Heart right ventricle (tissue), 16 donors: ENCODE data around the gene SYCE3. TPM values are rescaled to one million over a fixed set of nuclear protein-coding genes. Genes with fewer than 3 reads are reported as not detected.
A peak's percentile ranks its signal among the peaks of the same experiment; 100 is the strongest.

ENCODE experiments used
- ATAC-seq, 8 donors: fragments of 200-7000 bp; cut with Tn5 transposase; one replicate each; pipeline ENCODE4 v1.9.1; 2020; ENCODE audit warnings: mild to moderate bottlenecking in 8 of 8, moderate library complexity in 8 of 8, moderate number of reproducible peaks in 1 of 8
- DNase-seq, 2 donors: peaks; one replicate each; pipeline ENCODE4 v3.0.0-alpha.2; 2020
- H3K27ac ChIP-seq, 10 donors: fragments of 200-600 bp; sonication (generic) in 2 of 10; one replicate each; pipeline versions ENCODE4 v1.5.0 to v1.8.0; 2020 to 2022; ENCODE audit warnings: mild to moderate bottlenecking in 3 of 10
- H3K27me3 ChIP-seq, 7 donors: fragments of 200-600 bp; one replicate each; pipeline ENCODE4 v1.8.0; 2021 to 2022; ENCODE audit warnings: mild to moderate bottlenecking in 2 of 7
- H3K36me3 ChIP-seq, 9 donors: fragments of 200-600 bp; sonication (generic) in 1 of 9; one replicate each; pipeline versions ENCODE4 v1.5.0 to v1.8.0; 2020 to 2022; ENCODE audit warnings: mild to moderate bottlenecking in 2 of 9
- H3K4me1 ChIP-seq, 9 donors: fragments of 200-600 bp; sonication (generic) in 1 of 9; one replicate each; pipeline versions ENCODE4 v1.5.0 to v1.8.0; 2020 to 2022; ENCODE audit warnings: mild to moderate bottlenecking in 4 of 9
- H3K4me3 ChIP-seq, 10 donors: fragments of 200-600 bp; sonication (generic) in 2 of 10; one replicate each; pipeline versions ENCODE4 v1.5.0 to v1.8.0; 2020 to 2022; ENCODE audit warnings: mild to moderate bottlenecking in 7 of 10, moderate library complexity in 2 of 10
- H3K9me3 ChIP-seq, 11 donors: fragments of 200-600 bp in 10 of 11; sonication (generic) in 2 of 11; one replicate each; pipeline versions ENCODE4 v1.5.0 to v1.8.0; 2013 to 2022; ENCODE audit warnings: mild to moderate bottlenecking in 2 of 11, control low read depth in 1 of 11, moderate library complexity in 1 of 11
- CTCF ChIP-seq, 9 donors: fragments of 200-600 bp; sonication (generic) in 2 of 9; IDR thresholded peaks; one replicate each; pipeline versions ENCODE4 v1.5.0 to v1.8.0; 2021 to 2022; ENCODE audit warnings: antibody characterized with exemption in 9 of 9, mild to moderate bottlenecking in 5 of 9, moderate library complexity in 1 of 9
- WGBS, 2 donors: extraction: QIAGEN DNeasy Blood & Tissue Kit; methylation state at CpG; one replicate each; pipeline ENCODE4 v1.1.7; 2013; ENCODE audit warnings: inconsistent platforms in 1 of 2; 5-methylcytosine and 5-hydroxymethylcytosine counted together
- intact Hi-C, 10 donors: fragments of 100-400 bp; cut with DNase I; formaldehyde crosslinking; loops; one replicate each; pipeline versions ENCODE4 v1.11.1 to v1.14.2; 2022
- polyA plus RNA-seq, 2 donors: library from polyadenylated mRNA; stranded (reverse); fragments of 200-250 nt; gene quantifications; one replicate each; pipeline ENCODE4 v1.2.3, GENCODE V29; 2013
- total RNA-seq, 10 donors: library from RNA; stranded (reverse); fragmentation: NEBNext Ultra II Directional in 3 of 10; extraction: Animal tissue kit (Norgen Biotek cat#: 25700) in 3 of 10; gene quantifications; one replicate each; pipeline versions ENCODE4 v1.2.1 to v1.2.4, GENCODE V29; 2021 to 2023
- donor health status: Arrhythmogenic right ventricular cardiomyopathy.
- donor health status: ischemic (EF 13 %, LVEDD 7.1; RV severe dilation, severe dysfunction).
- donor health status: healthy with polysubstance abuse.
- donor health status: DM: no; HTN: yes; CAD: no.
- donor health status: DM: no; HTN: no; CAD: no.
- donor health status: ischemic (EF 25% LVEDD 6.9; RV normal size, moderate dysfunction).
- donor health status: ischemic (EF 25% LVEDD 5.7; RV mildly dilated, moderate dysfunction).
- donor health status: healthy.
- donor health status: DM: yes; HTN: yes; CAD: no.
- donor health status: Ischemic cardiomyopathy.
- donor health status: ischemic (EF 35%, LVEDD 5.7; RV mildly dilated, moderate dysfunction).
- donor health status: nonischemic (EF 11% LVEDD 7.7; RV severe dilation, severe dysfunction).
- donor health status: DM: yes; HTN: yes; CAD: no.
- donor health status: PGD.
- donor health status: ischemic (EF 29% LVEDD 5.4; RV normal size, mild dysfunction).
- donor health status: nonischemic (EF 23%, LVEDD 6.1; RV moderate dilation, normal function).

Gene SYCE3
- total and polyA plus RNA-seq, 12 donors = 0.74 to 0.90 TPM; not detected in 10

GRCh38 chr22:50506611-50507420 is 55.9 kb downstream of the SYCE3 start:
- Histone ChIP-seq H3K4me1 (peaks cover 13 to 33% (median 27%) of the 10 kb centered on the region in 9 donors), H3K9me3 (no peaks in the 10 kb centered on the region), H3K27me3 (no peaks in the 10 kb centered on the region), H3K27ac (peak overlapping the region; percentile 64 to 97 (median 94)), H3K36me3 (peaks cover 3 to 51% (median 23%) of the 10 kb centered on the region in 9 donors), H3K4me3 (peak overlapping the region; percentile 41 to 100 (median 94))
- ATAC-seq (peak in 6 of 8 donors; percentile 2 to 40 (median 9)), DNase-seq (no peak)
- TF ChIP-seq CTCF (IDR thresholded peaks at IDR 0.05) = no peak
- intact Hi-C loops = loop anchor here in 5 of 10 donors (1.0 to 10.0 kb wide), 3 partner anchors 32 to 262 kb away; partner anchors contain the start of genes TUBGCP6 (in 4 of the 5) and SBF1 (in 3 of the 5)
- 27 to 29% methylated on average over 15 to 21 of the region's 21 CpGs for WGBS, 2 donors

GRCh38 chr22:50505776-50506610 is 56.7 kb downstream of the SYCE3 start:
- Histone ChIP-seq H3K9me3 (no peaks in the 10 kb centered on the region), H3K4me1 (peaks cover 13 to 33% (median 27%) of the 10 kb centered on the region in 9 donors), H3K36me3 (peaks cover 3 to 51% (median 23%) of the 10 kb centered on the region in 9 donors), H3K27me3 (no peaks in the 10 kb centered on the region), H3K4me3 (peak overlapping the region in 9 of 10 donors; percentile 89 to 100 (median 95)), H3K27ac (peak overlapping the region in 1 of 10 donors; percentile 95)
- no peak for TF ChIP-seq CTCF (IDR thresholded peaks at IDR 0.05)
- ATAC-seq (peak in 1 of 8 donors; percentile 6), DNase-seq (no peak)
- WGBS, 2 donors = 88 to 90% methylated on average over 41 of the region's 41 CpGs
- intact Hi-C loops = loop anchor here in 5 of 10 donors (2.0 to 10.0 kb wide), 2 partner anchors 31 to 261 kb away; partner anchors contain the start of genes TUBGCP6 (in 4 of the 5) and SBF1 (in 2 of the 5)

- 91 to 96% methylated on average over 14 of the region's 14 CpGs for WGBS, 2 donors
- TF ChIP-seq CTCF (IDR thresholded peaks at IDR 0.05) = no peak
- no peaks in the 10 kb centered on the region for H3K27me3 ChIP-seq
- peaks cover 13 to 33% (median 27%) of the 10 kb centered on the region in 9 donors for H3K4me1 ChIP-seq
- intact Hi-C loops = loop anchor here in 4 of 10 donors (10.0 kb wide), 1 partner anchor 261 kb away; the partner anchor contains the start of gene TUBGCP6 (in 4 of the 4)
- ATAC-seq (no peak), DNase-seq (no peak)
- peaks cover 3 to 44% (median 20%) of the 10 kb centered on the region in 9 donors for H3K36me3 ChIP-seq
- H3K9me3 ChIP-seq = no peaks in the 10 kb centered on the region
- no peak overlapping the region for H3K4me3 ChIP-seq
- H3K27ac ChIP-seq = no peak overlapping the region
Observed at GRCh38 chr22:50505276-50505775, 57.4 kb downstream of the SYCE3 start.
